Measurements from ENCODE around the gene CD79A.
"Not testable (repeated sequence)": the region's sequence is repeated elsewhere in the genome, so short reads cannot be mapped to it uniquely, and the experiment has no call there.

CD79A gene

GRCh38 chr19:41906916-41907680 is 30.0 kb downstream of the CD79A start:
- DNase-seq: no peak

GRCh38 chr19:41907994-41908615 is 31.0 kb downstream of the CD79A start:
- DNase-seq: no peak

- no peak for DNase-seq
Measured at GRCh38 chr19:41908724-41909464, 31.8 kb downstream of the CD79A start.

- no peak for DNase-seq
Measured at GRCh38 chr19:41909706-41910105, 32.6 kb downstream of the CD79A start.

GRCh38 chr19:41910240-41910991 is 33.3 kb downstream of the CD79A start:
- DNase-seq: no peak

GRCh38 chr19:41910992-41911888 is 34.2 kb downstream of the CD79A start:
- DNase-seq: no peak

- DNase-seq: no peak
Measured at GRCh38 chr19:41911889-41912731, 35.0 kb downstream of the CD79A start.

- DNase-seq: no peak
Measured at GRCh38 chr19:41912899-41913537, 35.9 kb downstream of the CD79A start.

- no peak for DNase-seq
Measured at GRCh38 chr19:41913538-41914423, 36.7 kb downstream of the CD79A start.

- not testable (repeated sequence) for DNase-seq
Measured at GRCh38 chr19:41914424-41914834, 37.4 kb downstream of the CD79A start.

GRCh38 chr19:41915021-41915775 is 38.1 kb downstream of the CD79A start:
- DNase-seq: no peak

GRCh38 chr19:41915776-41916414 is 38.8 kb downstream of the CD79A start:
- no peak for DNase-seq

- DNase-seq: no peak
Measured at GRCh38 chr19:41917676-41918075, 40.6 kb downstream of the CD79A start.

GRCh38 chr19:41918095-41918494 is 41.0 kb downstream of the CD79A start:
- no peak for DNase-seq

GRCh38 chr19:41918653-41919244 is 41.7 kb downstream of the CD79A start:
- DNase-seq: no peak

- no peak for DNase-seq
Measured at GRCh38 chr19:41919948-41920712, 43.1 kb downstream of the CD79A start.

Data from NCI-H146 (cell line).